Stimulated activated CD4-positive, alpha-beta T cell treated with anti-CD3 and anti-CD28 coated beads, Interleukin-12 subunit alpha, Interleukin-12 subunit beta, amount 100 ng/mL, for 24 hours (primary cell): ENCODE measurements around the gene ZFP36.
"Not testable (repeated sequence)": the region's sequence is repeated elsewhere in the genome, so short reads cannot be mapped to it uniquely, and the experiment has no call there.

Experiments used
- DNase-seq, 2 experiments: peaks; one replicate each; pipeline ENCODE4 v3.0.0-alpha.2; 2020; ENCODE audit warnings: low read depth in 2 of 2

Gene ZFP36

GRCh38 chr19:39445196-39446111, 38.8 kb downstream of the ZFP36 start, which contains the start of gene SUPT5H:
SUPT5H (plus strand) TSS chr19:39445582; CDS start chr19:39445891, 309 bp downstream.
- peak; percentile 94 to 96 for DNase-seq

GRCh38 chr19:39446365-39447084, 39.9 kb downstream of the ZFP36 start:
- no peak for DNase-seq

- DNase-seq: no peak
Observed at GRCh38 chr19:39448271-39448670, 41.6 kb downstream of the ZFP36 start.

- DNase-seq: no peak
Observed at GRCh38 chr19:39449116-39449797, 42.6 kb downstream of the ZFP36 start.

GRCh38 chr19:39451257-39451656, 44.6 kb downstream of the ZFP36 start:
- not testable (repeated sequence) for DNase-seq
